Limb (tissue), 2 donors: Measurements from ENCODE around the gene METRNL.
A peak's percentile ranks its signal among the peaks of the same experiment; 100 is the strongest.
"Not testable (repeated sequence)": the region's sequence is repeated elsewhere in the genome, so short reads cannot be mapped to it uniquely, and the experiment has no call there.

Source experiments
- DNase-seq, 2 donors: peaks; one replicate each; pipeline ENCODE4 v3.0.0-alpha.2; 2016; ENCODE audit errors: extremely low spot score in 2 of 2

The METRNL gene

DNA sequence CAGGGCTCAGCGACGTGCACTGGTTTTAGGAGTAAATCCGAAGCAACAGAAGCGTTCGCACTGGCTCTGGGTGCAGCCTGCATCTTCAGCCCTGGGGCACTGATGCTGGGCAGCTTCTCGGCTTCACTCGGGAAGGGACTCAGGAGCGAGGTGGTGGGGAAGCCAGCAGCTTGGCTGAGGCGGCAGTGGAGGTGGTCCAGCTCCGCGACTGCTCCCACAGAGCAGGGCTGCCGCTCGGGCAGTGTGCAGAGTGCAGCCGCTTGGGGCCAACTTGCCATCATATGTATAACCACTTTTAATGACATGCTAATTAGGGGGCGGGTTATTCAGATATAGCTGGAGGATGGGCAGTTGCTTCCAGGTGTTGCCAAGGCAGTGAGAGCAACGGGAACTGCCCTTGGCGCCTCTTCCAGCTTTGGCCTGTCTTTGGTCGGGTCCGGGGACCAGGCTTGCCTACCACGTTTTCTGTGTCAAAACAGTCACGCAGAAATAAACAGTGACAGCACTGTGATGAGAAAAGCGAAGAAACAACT, 26.7 kb downstream of the METRNL start:
- DNase-seq: no peak

DNA sequence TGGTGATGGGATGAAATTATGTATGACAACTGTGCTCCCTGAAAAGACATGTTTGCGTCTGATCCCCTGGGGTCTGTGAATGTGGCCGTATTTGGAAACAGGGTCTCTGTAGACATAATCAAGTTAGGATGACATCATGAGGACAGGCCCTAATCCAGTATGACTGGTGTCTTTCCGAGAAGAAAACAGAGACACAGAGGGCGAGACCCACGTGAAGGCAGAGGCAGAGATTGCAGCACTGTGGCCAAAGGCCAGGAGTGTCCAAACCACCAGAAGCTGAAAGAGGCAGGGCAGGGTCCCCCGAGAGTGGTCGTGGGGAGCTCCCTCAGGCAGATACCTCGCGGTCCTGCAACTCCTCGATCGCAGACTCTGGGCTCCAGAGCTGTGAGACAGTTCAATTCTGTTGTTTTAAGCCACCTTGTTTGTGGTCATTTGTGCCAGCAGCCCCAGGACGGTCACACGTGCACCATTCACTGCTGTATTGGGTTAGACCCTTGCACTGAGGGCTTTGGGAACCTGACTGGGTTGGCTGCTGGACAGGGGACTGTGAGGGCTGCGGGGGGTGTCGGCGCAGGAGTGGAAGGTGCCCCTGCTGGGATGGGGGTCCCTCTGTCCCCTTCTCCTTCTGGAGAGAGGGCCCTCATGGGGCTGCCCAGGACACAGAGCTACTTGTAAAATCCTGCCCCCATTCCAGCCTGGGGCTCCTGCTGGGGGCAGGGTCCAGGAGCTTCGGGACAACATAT, 27.7 kb downstream of the METRNL start:
- no peak for DNase-seq

- DNase-seq: no peak
These were observed 28.2 kb downstream of the METRNL start for GRCh38 chr17:83107656-83108048.

DNA sequence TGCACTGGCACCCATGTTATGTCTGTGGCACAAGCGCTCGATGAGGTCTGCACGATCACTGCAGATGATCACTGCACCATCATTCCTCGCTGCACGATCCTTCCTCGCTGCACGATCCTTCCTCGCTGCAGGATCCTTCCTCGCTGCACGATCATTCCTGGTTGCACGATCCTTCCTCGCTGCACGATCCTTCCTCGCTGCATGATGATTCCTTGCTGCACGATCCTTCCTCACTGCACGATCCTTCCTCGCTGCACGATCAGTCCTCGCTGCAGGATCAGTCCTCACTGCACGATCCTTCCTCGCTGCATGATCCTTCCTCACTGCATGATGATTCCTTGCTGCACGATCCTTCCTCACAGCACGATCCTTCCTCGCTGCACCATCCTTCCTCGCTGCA, 29.3 kb downstream of the METRNL start:
- DNase-seq: no peak

DNA sequence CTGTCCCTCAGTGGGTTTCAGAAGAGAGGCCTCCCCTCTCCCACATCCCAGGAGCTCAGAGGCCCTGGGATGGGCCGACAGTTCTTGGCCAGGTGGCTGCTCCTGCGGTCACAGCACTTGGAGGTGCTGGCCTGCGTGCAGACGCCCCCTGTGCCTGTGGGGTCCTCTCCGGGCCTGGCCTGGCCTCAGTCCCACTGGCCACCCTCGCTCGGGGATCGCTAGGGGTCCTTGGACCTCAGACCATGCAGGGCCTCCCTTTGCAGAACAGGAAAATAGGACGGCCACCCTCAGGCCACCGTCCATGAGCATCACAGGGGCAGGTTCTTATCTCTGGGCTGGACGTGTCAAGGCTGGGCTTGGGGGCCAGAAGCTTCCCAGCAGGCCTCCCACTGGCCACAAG, 30.0 kb downstream of the METRNL start:
- DNase-seq: no peak

- DNase-seq: peak; percentile 85 to 86
These were observed 30.6 kb downstream of the METRNL start for GRCh38 chr17:83109793-83110645.

DNA sequence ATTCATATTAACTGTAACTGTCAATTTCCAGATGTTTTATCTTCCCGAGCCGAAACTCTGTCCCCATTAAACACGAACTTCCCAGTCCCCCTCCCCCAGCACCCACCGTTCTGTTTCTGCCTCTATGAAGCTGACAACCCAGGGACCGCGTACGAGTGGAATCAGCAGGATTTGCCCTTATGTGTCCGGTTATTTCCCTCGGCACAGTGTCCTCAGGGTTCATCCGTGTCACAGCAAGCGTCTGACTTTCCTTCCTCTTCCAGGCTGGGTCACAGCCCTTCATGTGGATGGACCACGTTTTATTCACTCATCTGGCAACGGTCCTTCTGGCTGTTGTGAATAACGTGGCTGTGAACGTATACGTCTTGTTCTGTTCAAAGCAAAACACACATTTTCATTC, 31.3 kb downstream of the METRNL start:
- DNase-seq: no peak

DNA sequence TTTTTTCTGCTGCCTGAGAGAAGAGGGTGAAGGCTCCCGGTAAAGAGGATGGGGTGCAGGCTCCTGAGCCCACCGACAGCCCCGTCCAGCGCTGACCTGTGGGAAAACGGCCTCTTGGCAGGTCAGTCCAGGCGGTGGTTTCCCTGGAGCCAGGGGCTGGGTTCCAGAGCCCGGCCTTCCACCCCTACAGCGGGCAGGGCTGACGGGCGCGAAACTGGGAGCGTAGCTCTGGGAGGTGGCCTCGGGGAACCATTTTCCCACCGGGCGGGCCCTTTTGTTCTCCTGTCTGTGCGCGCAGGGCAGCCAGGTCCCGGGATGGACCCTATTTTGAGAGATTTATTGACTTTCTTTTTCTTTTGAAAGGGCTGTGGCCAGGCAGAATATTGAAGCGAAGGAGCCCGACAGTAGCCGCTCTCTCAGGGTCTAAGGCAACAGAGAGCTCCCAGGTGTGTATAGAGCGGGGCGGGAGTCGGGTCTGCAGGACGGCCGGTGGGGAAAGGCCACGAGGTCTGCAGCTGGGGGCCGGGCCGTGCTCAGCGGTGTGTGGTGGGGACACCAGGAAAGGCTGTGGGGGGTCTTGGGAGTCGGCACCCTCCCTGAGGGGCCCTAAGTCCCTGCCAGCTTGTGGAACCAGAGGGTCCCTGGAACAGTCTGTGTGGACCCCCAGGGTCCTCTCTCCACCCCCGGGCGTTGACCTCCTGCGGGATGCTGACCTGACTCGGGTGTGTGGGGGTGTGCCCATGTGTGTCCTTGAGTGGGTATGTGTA, 32.3 kb downstream of the METRNL start:
- DNase-seq: no peak

- DNase-seq: no peak
These were observed 34.0 kb downstream of the METRNL start for GRCh38 chr17:83113381-83113780.

DNA sequence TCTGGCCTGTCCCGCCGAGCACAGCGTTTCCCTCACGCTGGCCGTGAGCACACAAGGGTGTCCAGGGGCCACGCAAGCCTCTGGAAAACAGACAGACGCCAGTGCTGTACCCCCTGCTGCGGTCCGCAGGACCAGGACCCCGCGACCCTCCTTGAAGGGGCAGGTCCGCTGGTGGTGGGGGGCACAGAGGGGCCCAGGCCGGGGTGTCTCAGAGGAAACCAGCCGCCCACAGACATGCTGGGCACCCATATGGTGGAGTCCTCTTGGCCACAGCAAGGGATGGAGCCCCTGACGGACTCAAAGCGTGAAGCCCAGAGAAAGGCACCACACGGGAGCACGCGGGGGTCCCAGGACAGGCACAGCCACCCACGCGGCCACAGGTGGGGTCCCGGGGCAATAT, 34.4 kb downstream of the METRNL start:
- DNase-seq: no peak

GRCh38 chr17:83114706-83115105, 35.3 kb downstream of the METRNL start:
- DNase-seq: no peak

GRCh38 chr17:83115202-83115651, 35.8 kb downstream of the METRNL start:
- DNase-seq: no peak

DNA sequence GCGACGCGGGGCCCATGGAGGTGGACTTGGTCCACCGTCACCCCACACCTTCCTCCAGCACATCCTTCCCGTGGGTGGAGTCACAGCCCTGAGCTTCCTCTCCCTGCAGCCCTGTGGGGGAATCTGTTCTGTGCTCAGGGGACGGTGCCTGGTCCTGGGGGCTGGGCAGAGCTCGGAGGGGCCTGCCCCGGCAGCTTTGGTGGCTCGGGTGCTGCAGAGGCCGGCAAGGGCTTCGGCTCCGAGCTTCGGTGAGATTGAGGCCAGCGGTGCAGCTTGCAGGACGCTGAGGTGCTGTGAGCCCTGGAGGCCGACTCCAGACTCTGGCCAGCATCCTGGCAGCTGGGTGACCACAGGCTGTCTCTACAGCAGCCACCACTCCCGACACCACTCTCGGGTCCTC, 36.4 kb downstream of the METRNL start:
- no peak for DNase-seq

DNA sequence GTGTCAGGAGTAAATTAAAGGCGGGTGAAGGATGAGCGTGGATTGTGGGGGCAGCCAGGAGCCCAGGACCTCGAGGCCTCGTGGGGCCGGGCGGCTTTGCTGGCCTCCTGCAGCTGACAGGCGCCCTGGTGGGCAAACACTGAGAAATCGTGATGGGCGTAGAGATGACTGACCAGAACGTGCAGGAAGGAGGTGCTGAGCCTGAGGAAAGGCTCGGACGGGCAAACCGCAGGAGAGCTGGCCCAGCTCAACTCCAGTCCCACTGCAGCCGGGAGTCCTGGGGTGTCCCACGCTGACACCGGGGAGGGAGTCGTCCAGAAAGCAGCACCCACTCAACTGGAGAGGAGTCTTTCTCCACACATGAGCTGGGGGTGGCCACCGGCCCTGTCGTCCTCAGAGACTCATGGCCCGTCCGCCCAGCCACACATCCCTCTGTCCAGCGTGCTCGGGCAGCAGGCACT, 36.9 kb downstream of the METRNL start:
- no peak for DNase-seq

DNA sequence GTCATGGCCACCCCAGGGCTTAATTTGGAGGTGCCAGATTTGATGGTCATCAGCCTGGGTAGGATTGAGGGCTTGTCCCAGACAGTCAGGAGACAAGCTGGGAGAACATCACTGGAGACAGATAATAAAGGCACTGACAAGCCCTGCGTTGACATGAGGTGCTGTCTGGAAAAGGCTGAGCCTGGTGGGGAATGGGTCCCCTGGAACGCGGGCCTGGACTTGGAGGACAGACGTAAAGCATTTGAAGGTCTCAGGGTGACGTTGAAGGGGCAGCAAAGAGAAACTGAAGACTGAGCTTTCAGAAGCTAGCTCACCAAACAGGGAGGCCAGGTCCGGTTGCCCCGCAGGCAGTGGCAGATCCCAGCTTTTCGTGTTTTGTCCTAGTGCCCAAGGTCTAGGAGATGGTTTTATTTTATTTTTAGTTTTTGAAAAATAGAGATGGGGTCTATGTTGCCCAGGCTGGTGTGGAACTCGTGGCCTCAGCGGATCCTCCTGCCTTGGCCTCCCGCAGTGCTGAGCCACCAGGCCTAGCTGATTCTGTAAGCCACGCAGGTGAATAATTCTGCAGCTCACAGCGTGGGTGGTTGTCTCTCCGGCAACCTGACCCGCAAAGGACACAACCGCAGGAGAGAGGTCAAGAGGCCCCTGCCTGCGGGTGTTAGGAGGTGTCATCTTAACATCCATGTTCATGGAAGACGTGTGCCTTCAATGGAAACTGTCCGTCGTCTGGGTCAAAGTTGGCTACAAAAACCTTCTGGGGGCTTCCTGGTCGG, 37.6 kb downstream of the METRNL start:
- DNase-seq: no peak

- no peak for DNase-seq
These were observed 38.2 kb downstream of the METRNL start for GRCh38 chr17:83117583-83117982.

- DNase-seq: no peak
These were observed 38.8 kb downstream of the METRNL start for GRCh38 chr17:83118071-83118841.

DNA sequence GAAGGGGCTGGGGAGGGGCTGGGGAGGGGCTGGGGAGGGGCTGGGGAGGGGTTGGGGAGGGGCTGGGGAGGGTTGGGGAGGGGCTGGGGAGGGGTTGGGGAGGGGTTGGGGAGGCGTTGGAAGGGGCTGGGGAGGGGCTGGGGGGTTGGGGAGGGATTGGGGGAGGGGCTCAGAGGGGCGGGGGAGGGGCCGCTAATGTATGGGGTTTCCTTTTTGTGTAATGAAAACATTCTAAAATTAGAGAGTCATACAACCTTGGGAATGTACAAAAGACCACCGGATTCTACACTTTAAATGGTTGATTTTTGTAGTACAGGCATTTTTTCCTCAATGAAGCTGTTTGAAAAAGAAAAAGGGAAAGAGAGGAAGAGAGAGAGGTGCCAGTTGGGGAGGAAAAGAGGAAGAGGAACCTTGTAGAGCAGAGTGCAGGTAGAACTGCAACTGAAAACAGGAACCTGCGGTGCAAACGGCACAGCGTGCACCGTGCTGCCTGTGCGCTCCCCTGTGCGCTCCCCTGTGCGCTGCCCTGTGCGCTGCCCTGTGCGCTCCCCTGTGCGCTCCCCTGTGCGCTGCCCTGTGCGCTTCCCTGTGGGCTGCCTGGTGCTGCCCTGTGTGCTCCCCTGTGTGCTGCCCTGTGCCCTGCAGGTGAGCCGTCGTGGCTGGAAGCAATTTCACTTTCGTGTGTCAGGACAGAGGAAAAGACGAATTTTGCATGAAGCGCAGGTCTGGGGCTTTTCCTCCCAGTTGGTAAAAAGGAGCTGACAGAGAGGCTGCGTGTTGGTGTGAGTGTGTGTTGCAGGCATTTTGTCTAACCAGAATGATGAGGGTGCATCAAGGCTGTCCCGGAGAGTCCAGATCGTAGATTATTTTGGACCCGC, 40.8 kb downstream of the METRNL start:
- no peak for DNase-seq

DNA sequence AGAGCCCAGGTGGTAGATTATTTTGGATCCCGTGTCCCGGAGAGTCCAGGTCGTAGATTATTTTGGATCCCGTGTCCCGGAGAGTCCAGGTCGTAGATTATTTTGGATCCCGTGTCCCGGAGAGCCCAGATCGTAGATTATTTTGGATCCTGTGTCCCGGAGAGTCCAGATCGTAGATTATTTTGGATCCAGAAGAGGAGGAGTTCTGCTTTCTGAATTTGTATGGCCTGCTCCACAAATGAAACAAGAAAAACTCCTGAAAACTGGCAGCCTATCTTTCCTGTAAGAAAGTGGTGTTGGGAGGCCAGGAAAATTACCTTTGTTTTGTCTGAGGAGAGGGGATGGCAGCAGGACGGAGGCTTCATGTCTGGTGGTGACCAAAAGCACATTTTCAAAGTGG, 42.1 kb downstream of the METRNL start:
- not testable (repeated sequence) for DNase-seq
